DND-41 (cell line): Measurements from ENCODE around the gene MCTP1.

ENCODE experiments used
- ATAC-seq: fragments of 200-7000 bp; cut with Tn5 transposase; 3 replicates; pipeline ENCODE4 v1.9.1; 2021; ENCODE audit warnings: low read depth; ENCODE audit not compliant: insufficient read depth
- DNase-seq: peaks from one replicate; pipeline ENCODE4 v3.0.0-alpha.2; 2020
- H2AFZ ChIP-seq: 2 replicates; pipeline ENCODE4 v1.6.0; 2012; ENCODE audit warnings: low read depth, low read length
- H3K27ac ChIP-seq: 2 replicates; pipeline ENCODE4 v1.5.1; 2012; ENCODE audit warnings: low read length, inconsistent platforms
- H3K27me3 ChIP-seq: fragments of 200-600 bp; sonication (generic); 2 replicates; pipeline ENCODE4 v1.6.0; 2012; ENCODE audit warnings: low read length, mild to moderate bottlenecking, inconsistent platforms; ENCODE audit not compliant: insufficient read depth, poor library complexity
- H3K36me3 ChIP-seq: 2 replicates; pipeline ENCODE4 v1.5.1; 2012; ENCODE audit warnings: low read length, inconsistent platforms; ENCODE audit not compliant: insufficient read depth
- H3K4me1 ChIP-seq: 2 replicates; pipeline ENCODE4 v1.5.1; 2012; ENCODE audit warnings: mild to moderate bottlenecking, low read length; ENCODE audit not compliant: insufficient read depth
- H3K4me2 ChIP-seq: 2 replicates; pipeline ENCODE4 v1.6.0; 2012; ENCODE audit warnings: mild to moderate bottlenecking, moderate library complexity, low read length, inconsistent platforms; ENCODE audit not compliant: insufficient read depth
- H3K4me3 ChIP-seq, 2 experiments: fragments of 200-600 bp in 1 of 2; shearing (Covaris generic) in 1 of 2; 2 replicates each; pipeline ENCODE4 v1.5.1; 2012 to 2016; ENCODE audit warnings: inconsistent platforms in 2 of 2, low read length in 2 of 2, mild to moderate bottlenecking in 2 of 2, low read depth in 1 of 2, moderate library complexity in 1 of 2
- H3K79me2 ChIP-seq: 2 replicates; pipeline ENCODE4 v1.6.0; 2012; ENCODE audit warnings: low read length, inconsistent platforms; ENCODE audit not compliant: insufficient read depth
- H3K9ac ChIP-seq: 2 replicates; pipeline ENCODE4 v1.6.0; 2012; ENCODE audit warnings: low read depth, mild to moderate bottlenecking, inconsistent platforms, low read length, moderate library complexity
- H3K9me3 ChIP-seq: 2 replicates; pipeline ENCODE4 v1.5.1; 2012; ENCODE audit warnings: low read length, moderate library complexity, mild to moderate bottlenecking, inconsistent platforms; ENCODE audit not compliant: insufficient read depth, severe bottlenecking
- H4K20me1 ChIP-seq: 2 replicates; pipeline ENCODE4 v1.6.0; 2012; ENCODE audit warnings: low read length; ENCODE audit not compliant: insufficient read depth
- CTCF ChIP-seq: IDR thresholded peaks from 2 replicates; pipeline ENCODE4 v1.5.1; 2012; ENCODE audit warnings: borderline replicate concordance, low read length, moderate library complexity, mild to moderate bottlenecking; ENCODE audit not compliant: poor library complexity, severe bottlenecking; ENCODE audit errors: extremely low read depth
- EZH2 ChIP-seq: IDR thresholded peaks from 3 replicates; pipeline ENCODE4 v1.6.1; 2012; ENCODE audit warnings: borderline replicate concordance, low read depth, mild to moderate bottlenecking, moderate library complexity, low read length, inconsistent platforms; ENCODE audit not compliant: severe bottlenecking

MCTP1 gene

GRCh38 chr5:95327211-95327610 lies 42.3 kb upstream of the MCTP1 start:
- Histone ChIP-seq H3K4me2 (no peak overlapping the region), H4K20me1 (no peaks in the 10 kb centered on the region), H3K4me1 (no peaks in the 10 kb centered on the region), H3K79me2 (no peaks in the 10 kb centered on the region), H3K27me3 (no peaks in the 10 kb centered on the region), H3K4me3 (no peak overlapping the region), H3K27ac (no peak overlapping the region), H3K9me3 (no peaks in the 10 kb centered on the region), H3K9ac (no peak overlapping the region), H2AFZ (no peak overlapping the region), H3K36me3 (no peaks in the 10 kb centered on the region)
- TF ChIP-seq EZH2 (no peak), CTCF (no peak)
- ATAC-seq (no peak), DNase-seq (no peak)

- DNase-seq (no peak), ATAC-seq (no peak)
- Histone ChIP-seq H3K36me3 (no peaks in the 10 kb centered on the region), H3K9ac (no peak overlapping the region), H3K9me3 (no peaks in the 10 kb centered on the region), H2AFZ (no peak overlapping the region), H4K20me1 (no peaks in the 10 kb centered on the region), H3K27ac (no peak overlapping the region), H3K27me3 (no peaks in the 10 kb centered on the region), H3K79me2 (no peaks in the 10 kb centered on the region), H3K4me1 (no peaks in the 10 kb centered on the region), H3K4me3 (no peak overlapping the region), H3K4me2 (no peak overlapping the region)
- TF ChIP-seq EZH2 (no peak), CTCF (no peak)
Measured at GRCh38 chr5:95317687-95318086, 32.8 kb upstream of the MCTP1 start.

GRCh38 chr5:95317085-95317484 lies 32.2 kb upstream of the MCTP1 start:
- Histone ChIP-seq H3K27me3 (no peaks in the 10 kb centered on the region), H3K4me3 (no peak overlapping the region), H3K4me2 (no peak overlapping the region), H3K9ac (no peak overlapping the region), H4K20me1 (no peaks in the 10 kb centered on the region), H3K4me1 (no peaks in the 10 kb centered on the region), H3K36me3 (no peaks in the 10 kb centered on the region), H3K79me2 (no peaks in the 10 kb centered on the region), H2AFZ (no peak overlapping the region), H3K9me3 (no peaks in the 10 kb centered on the region), H3K27ac (no peak overlapping the region)
- ATAC-seq (no peak), DNase-seq (no peak)
- TF ChIP-seq EZH2 (no peak), CTCF (no peak)

GRCh38 chr5:95304711-95305110 lies 19.8 kb upstream of the MCTP1 start:
- ATAC-seq (no peak), DNase-seq (no peak)
- no peak overlapping the region for H2AFZ ChIP-seq
- no peak overlapping the region for H3K9ac ChIP-seq
- no peaks in the 10 kb centered on the region for H3K4me1 ChIP-seq
- H3K4me2 ChIP-seq, result no peak overlapping the region
- H3K9me3 ChIP-seq, result no peaks in the 10 kb centered on the region
- no peak for TF ChIP-seq EZH2
- TF ChIP-seq CTCF, result no peak
- no peaks in the 10 kb centered on the region for H3K79me2 ChIP-seq
- H3K27ac ChIP-seq, result no peak overlapping the region
- no peaks in the 10 kb centered on the region for H4K20me1 ChIP-seq
- no peaks in the 10 kb centered on the region for H3K36me3 ChIP-seq
- H3K27me3 ChIP-seq, result peaks cover 4% of the 10 kb centered on the region
- H3K4me3 ChIP-seq, result no peak overlapping the region
